Progenitor cell of endocrine pancreas (in vitro differentiated cells): ENCODE data around the gene NAA10. TPM values are rescaled to one million over a fixed set of nuclear protein-coding genes. Genes with fewer than 3 reads are reported as not detected.

ENCODE experiments used
- DNase-seq: peaks from one replicate; pipeline ENCODE4 v3.0.0; 2021; ENCODE audit warnings: low spot score; ENCODE audit not compliant: unreplicated experiment
- H3K27ac Mint-ChIP-seq: 2 replicates; pipeline ENCODE4 v1.8.0; 2021; ENCODE audit warnings: mild to moderate bottlenecking, moderate library complexity, mixed read lengths
- H3K27me3 Mint-ChIP-seq: 2 replicates; pipeline ENCODE4 v1.8.0; 2021; ENCODE audit warnings: mixed read lengths
- H3K36me3 Mint-ChIP-seq: 2 replicates; pipeline ENCODE4 v1.8.0; 2022; ENCODE audit warnings: mixed read lengths; ENCODE audit not compliant: insufficient read depth
- H3K4me1 Mint-ChIP-seq: 2 replicates; pipeline ENCODE4 v1.8.0; 2021; ENCODE audit warnings: low read depth, mixed read lengths
- H3K4me3 Mint-ChIP-seq: 2 replicates; pipeline ENCODE4 v1.8.0; 2021; ENCODE audit warnings: low read depth, mild to moderate bottlenecking, moderate library complexity, mixed read lengths
- H3K9me3 Mint-ChIP-seq: 2 replicates; pipeline ENCODE4 v1.8.0; 2021; ENCODE audit warnings: low read depth, mixed read lengths
- CTCF ChIP-seq: fragments of 200-600 bp; sonication (generic); IDR thresholded peaks from one replicate; pipeline ENCODE4 v1.5.0; 2021; ENCODE audit warnings: antibody characterized with exemption, mild to moderate bottlenecking; ENCODE audit not compliant: unreplicated experiment
- total RNA-seq: library from RNA; stranded (reverse); gene quantifications from 2 replicates; pipeline ENCODE4 v1.2.1, GENCODE V29; 2021

Gene NAA10
- total RNA-seq, 1 donor from 2014 or later = 85.3 TPM

- Mint-ChIP-seq H3K4me1 (no peaks in the 10 kb centered on the region), H3K4me3 (no peak overlapping the region), H3K27ac (no peak overlapping the region), H3K27me3 (no peaks in the 10 kb centered on the region), H3K36me3 (peaks cover 1% of the 10 kb centered on the region), H3K9me3 (peaks cover 3% of the 10 kb centered on the region)
- DNase-seq = no peak
- TF ChIP-seq CTCF = no peak
Measured at GRCh38 chrX:153913701-153914100, 21.1 kb downstream of the NAA10 start.

GRCh38 chrX:153913211-153913610 lies 21.6 kb downstream of the NAA10 start:
- Mint-ChIP-seq H3K4me1 (no peaks in the 10 kb centered on the region), H3K36me3 (peaks cover 1% of the 10 kb centered on the region), H3K27ac (no peak overlapping the region), H3K27me3 (no peaks in the 10 kb centered on the region), H3K4me3 (no peak overlapping the region), H3K9me3 (peaks cover 3% of the 10 kb centered on the region)
- TF ChIP-seq CTCF = no peak
- no peak for DNase-seq

- H3K9me3 Mint-ChIP-seq = peaks cover 3% of the 10 kb centered on the region
- no peaks in the 10 kb centered on the region for H3K27me3 Mint-ChIP-seq
- H3K4me1 Mint-ChIP-seq = no peaks in the 10 kb centered on the region
- TF ChIP-seq CTCF = no peak
- DNase-seq = no peak
- peak overlapping the region; percentile 16 for H3K27ac Mint-ChIP-seq
- no peak overlapping the region for H3K4me3 Mint-ChIP-seq
- no peaks in the 10 kb centered on the region for H3K36me3 Mint-ChIP-seq
Measured at GRCh38 chrX:153911798-153912197, 23.0 kb downstream of the NAA10 start.

- Mint-ChIP-seq H3K9me3 (peaks cover 3% of the 10 kb centered on the region), H3K27ac (no peak overlapping the region), H3K4me3 (no peak overlapping the region), H3K36me3 (no peaks in the 10 kb centered on the region), H3K27me3 (no peaks in the 10 kb centered on the region), H3K4me1 (no peaks in the 10 kb centered on the region)
- no peak for DNase-seq
- TF ChIP-seq CTCF = no peak
Measured at GRCh38 chrX:153910446-153910845, 24.4 kb downstream of the NAA10 start.

- Mint-ChIP-seq H3K9me3 (peaks cover 3% of the 10 kb centered on the region), H3K36me3 (no peaks in the 10 kb centered on the region), H3K27ac (no peak overlapping the region), H3K4me3 (no peak overlapping the region), H3K27me3 (no peaks in the 10 kb centered on the region), H3K4me1 (no peaks in the 10 kb centered on the region)
- DNase-seq = no peak
- no peak for TF ChIP-seq CTCF
Measured at GRCh38 chrX:153909980-153910360, 24.9 kb downstream of the NAA10 start.
